Large intestine (tissue), 3 donors: ENCODE results near the gene MT1G. TPM values are rescaled to one million over a fixed set of nuclear protein-coding genes. Genes with fewer than 3 reads are reported as not detected.

Source experiments
- DNase-seq, 2 donors: peaks; one replicate each; pipeline versions ENCODE4 v3.0.0 to v3.0.0-alpha.2; 2013
- H3K27ac ChIP-seq: one replicate; pipeline ENCODE4 v1.5.1; 2013; ENCODE audit warnings: low read length
- H3K27me3 ChIP-seq: 2 replicates; pipeline ENCODE4 v1.6.1; 2013; ENCODE audit warnings: low read length; ENCODE audit not compliant: control insufficient read depth, insufficient read depth
- H3K36me3 ChIP-seq: 2 replicates; pipeline ENCODE4 v1.6.1; 2013; ENCODE audit warnings: low read length; ENCODE audit not compliant: control insufficient read depth, insufficient read depth
- H3K4me1 ChIP-seq: one replicate; pipeline ENCODE4 v1.6.1; 2013; ENCODE audit warnings: low read length; ENCODE audit not compliant: control insufficient read depth, insufficient read depth
- H3K4me3 ChIP-seq: one replicate; pipeline ENCODE4 v1.5.1; 2013; ENCODE audit warnings: low read length
- H3K9me3 ChIP-seq: one replicate; pipeline ENCODE4 v1.6.1; 2013; ENCODE audit warnings: mild to moderate bottlenecking, low read depth, low read length, moderate library complexity; ENCODE audit not compliant: control insufficient read depth
- WGBS: methylation state at CpG from one replicate; pipeline ENCODE4 v1.1.5; 2013; ENCODE audit warnings: low lambda C conversion rate; ENCODE audit not compliant: insufficient coverage; 5-methylcytosine and 5-hydroxymethylcytosine counted together
- polyA plus RNA-seq: library from polyadenylated mRNA; unstranded; fragments of 120-200 nt; gene quantifications from one replicate; pipeline ENCODE4 v1.2.1, GENCODE V29; 2013

The MT1G gene
- polyA plus RNA-seq, 1 donor = 919 TPM

DNA sequence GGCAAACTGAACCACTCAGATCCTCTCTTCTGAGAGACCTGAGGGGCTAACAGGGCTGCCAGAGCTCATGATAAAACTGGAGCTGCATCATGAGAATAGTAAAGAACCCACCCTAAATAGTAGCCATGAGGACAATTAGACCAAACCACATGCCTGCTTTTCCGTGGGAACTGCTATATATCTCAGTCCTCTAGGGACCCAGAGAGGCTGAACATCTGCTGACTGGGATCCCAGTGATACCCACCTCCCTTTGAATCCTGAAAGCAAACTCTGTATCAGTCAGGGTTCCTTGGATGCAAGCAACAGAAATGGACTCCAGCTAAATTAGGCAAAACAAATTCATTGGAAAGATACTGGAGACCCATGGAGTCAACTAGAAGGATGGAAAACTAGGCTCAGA, 20.9 kb upstream of the MT1G start:
- WGBS = no CpG with 5 or more reads among the region's 1 CpG
- Histone ChIP-seq H3K9me3 (peaks cover 6% of the 10 kb centered on the region), H3K27me3 (no peaks in the 10 kb centered on the region), H3K27ac (no peak overlapping the region), H3K4me3 (no peak overlapping the region), H3K4me1 (peaks cover 6% of the 10 kb centered on the region), H3K36me3 (no peaks in the 10 kb centered on the region)
- DNase-seq = no peak

DNA sequence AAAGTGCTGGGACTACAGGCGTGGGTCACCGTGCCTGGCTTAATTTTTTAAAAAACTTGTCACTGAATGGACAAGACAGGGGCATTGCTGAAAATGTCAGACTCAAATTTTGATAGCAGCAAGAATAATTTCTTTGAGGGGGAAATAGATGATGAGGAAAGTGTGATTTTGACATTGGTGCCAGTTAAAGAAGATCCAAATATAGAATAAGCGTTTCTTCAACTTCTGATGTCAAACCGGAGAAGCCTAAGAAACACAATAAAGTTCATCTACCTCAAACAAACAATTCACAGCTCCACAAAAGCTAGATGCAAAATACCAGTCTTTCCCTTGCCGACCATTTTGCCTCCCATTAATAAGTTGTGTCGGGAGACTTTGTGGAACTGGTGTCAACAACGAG, 18.9 kb upstream of the MT1G start:
- 100% methylated on average over 2 of the region's 7 CpGs for WGBS
- Histone ChIP-seq H3K4me3 (no peak overlapping the region), H3K4me1 (peaks cover 5% of the 10 kb centered on the region), H3K9me3 (peaks cover 6% of the 10 kb centered on the region), H3K27ac (no peak overlapping the region), H3K27me3 (no peaks in the 10 kb centered on the region), H3K36me3 (no peaks in the 10 kb centered on the region)
- DNase-seq = no peak

DNA sequence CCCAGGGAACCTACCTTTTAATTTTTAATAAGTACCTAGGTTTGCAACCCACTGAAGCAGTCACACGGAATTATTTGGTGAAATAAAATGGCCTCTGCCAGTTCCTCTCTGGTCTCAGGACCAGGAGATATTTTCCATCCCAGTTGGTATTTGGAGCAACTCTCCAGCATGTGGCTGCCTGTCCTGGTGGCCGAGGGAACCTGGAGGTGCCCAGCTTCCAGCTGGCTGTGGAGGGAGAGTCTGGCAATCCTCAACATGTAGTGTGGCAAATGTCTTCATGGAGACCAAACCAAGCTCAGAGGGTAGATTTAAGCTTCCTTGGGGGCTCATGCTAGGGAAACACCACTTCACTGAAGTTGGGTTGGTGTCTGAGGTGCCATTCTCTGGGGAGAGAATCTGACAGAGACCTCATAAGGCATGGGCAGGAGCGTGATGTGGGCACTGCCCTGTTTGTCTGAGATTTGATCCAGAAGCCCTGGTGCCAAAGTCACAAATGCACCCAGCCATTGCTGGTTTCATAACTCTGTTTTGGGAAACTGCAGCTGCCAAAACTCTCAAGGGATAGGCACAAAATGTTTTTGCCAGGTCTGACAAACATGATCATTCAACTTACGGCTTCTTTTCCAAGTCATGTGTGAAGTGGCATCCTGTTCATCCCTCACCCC, 17.2 kb upstream of the MT1G start:
- no CpG with 5 or more reads among the region's 4 CpGs for WGBS
- peaks cover 6% of the 10 kb centered on the region for H3K9me3 ChIP-seq
- no peaks in the 10 kb centered on the region for H3K27me3 ChIP-seq
- no peak overlapping the region for H3K27ac ChIP-seq
- DNase-seq = no peak
- no peaks in the 10 kb centered on the region for H3K36me3 ChIP-seq
- no peak overlapping the region for H3K4me3 ChIP-seq
- H3K4me1 ChIP-seq = peaks cover 7% of the 10 kb centered on the region

DNA sequence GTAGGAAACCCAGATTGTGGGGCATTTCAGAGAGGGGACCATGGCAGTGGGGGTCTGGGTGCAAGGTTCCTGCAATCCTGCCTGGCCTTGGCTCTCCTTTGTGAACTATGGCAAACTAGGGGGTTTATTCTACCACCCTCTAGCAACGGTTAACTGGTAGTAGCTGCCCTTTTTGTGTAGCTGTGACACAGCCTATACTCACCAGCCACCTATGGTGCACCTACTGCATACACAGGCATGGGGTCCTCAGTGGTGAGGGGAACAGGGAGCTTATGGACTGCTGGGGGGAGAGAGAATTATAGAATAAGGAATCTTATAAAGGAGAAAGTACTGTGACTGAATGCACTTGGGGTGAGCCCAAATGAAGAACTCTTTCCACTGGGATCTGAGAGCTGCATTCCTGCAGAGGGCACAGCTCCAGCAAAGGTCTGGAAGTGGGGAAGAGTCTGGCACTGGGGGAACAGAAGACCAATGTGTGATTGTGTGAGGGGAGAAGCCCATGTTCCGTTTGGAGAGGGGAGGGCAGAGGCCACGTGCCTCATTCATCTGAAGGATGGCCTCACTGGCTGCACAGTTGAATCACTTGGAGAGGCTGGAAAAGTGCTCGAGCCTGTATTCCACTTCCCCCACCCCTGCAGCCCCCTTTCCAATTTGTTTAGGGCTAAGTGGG, 16.5 kb upstream of the MT1G start:
- no peak overlapping the region for H3K27ac ChIP-seq
- peaks cover 6% of the 10 kb centered on the region for H3K9me3 ChIP-seq
- WGBS = no CpG with 5 or more reads among the region's 4 CpGs
- no peaks in the 10 kb centered on the region for H3K36me3 ChIP-seq
- peaks cover 7% of the 10 kb centered on the region for H3K4me1 ChIP-seq
- no peak overlapping the region for H3K4me3 ChIP-seq
- H3K27me3 ChIP-seq = no peaks in the 10 kb centered on the region
- DNase-seq = no peak

DNA sequence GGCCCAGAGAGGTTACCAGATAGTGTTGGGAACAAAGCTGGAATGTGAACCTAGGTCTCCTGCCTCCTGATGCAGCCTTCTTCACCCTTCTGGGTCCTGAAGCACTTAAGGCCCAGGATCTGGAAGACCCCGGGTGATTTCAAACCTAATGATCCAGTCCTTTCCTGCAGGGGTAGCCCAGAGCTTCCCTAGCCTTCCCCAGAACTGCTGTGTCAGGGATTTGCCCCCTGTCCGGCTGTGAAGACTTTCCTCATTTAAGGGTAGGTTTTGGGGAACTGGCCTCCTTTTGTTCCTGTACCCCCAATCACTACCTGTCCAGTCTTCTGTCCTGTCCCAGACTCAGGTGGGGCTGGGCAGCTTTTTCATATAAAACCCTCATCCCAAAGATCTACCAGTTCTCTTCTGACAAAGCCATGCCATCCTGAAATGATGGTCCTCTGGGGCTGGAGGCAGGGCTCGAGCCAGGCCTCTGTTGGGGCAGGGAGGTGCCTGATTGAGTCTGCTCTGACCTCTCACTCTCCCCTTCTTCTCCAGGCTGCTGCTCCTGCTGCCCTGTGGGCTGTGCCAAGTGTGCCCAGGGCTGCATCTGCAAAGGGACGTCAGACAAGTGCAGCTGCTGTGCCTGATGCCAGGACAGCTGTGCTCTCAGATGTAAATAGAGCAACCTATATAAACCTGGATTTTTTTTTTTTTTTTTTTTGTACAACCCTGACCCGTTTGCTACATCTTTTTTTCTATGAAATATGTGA, 15.7 kb upstream of the MT1G start:
- DNase-seq = no peak
- H3K4me1 ChIP-seq = peaks cover 7% of the 10 kb centered on the region
- H3K4me3 ChIP-seq = peak overlapping the region; percentile 61
- no peaks in the 10 kb centered on the region for H3K36me3 ChIP-seq
- WGBS = 40% methylated on average over 1 of the region's 5 CpGs
- H3K27me3 ChIP-seq = no peaks in the 10 kb centered on the region
- no peak overlapping the region for H3K27ac ChIP-seq
- peaks cover 6% of the 10 kb centered on the region for H3K9me3 ChIP-seq

DNA sequence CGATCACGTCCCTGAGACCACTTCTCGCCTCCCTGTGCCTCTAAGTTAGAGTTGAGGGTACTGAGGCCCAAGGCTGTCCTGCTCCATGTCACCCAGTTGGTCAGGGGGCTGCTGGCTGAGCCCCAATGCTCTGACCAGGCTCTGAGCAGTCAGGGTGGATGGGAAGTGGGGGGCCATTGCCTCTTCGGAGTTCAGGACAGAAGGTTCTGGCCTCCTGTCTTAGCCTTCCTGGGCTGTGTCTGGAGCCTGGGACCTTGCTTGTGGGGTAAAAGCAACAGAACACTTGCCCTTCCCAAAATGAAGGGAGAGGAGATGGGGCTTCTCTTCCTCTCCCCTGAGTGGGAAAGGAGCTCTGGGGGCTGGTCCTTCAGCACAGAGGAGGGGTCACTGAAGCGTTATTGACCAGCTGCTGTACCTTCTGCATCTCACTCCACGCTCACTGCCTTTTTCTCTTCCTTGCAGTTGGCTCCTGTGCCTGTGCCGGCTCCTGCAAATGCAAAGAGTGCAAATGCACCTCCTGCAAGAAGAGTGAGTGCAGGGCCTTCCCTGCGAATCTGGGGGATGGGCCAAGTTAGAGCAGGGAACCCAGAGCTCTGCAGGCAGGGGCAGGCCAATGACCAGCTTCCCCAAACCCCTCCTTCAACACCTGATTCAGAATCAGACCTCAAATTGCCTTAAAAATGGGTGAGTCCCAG, 15.0 kb upstream of the MT1G start:
- DNase-seq = no peak
- WGBS = no CpG with 5 or more reads among the region's 8 CpGs

DNA sequence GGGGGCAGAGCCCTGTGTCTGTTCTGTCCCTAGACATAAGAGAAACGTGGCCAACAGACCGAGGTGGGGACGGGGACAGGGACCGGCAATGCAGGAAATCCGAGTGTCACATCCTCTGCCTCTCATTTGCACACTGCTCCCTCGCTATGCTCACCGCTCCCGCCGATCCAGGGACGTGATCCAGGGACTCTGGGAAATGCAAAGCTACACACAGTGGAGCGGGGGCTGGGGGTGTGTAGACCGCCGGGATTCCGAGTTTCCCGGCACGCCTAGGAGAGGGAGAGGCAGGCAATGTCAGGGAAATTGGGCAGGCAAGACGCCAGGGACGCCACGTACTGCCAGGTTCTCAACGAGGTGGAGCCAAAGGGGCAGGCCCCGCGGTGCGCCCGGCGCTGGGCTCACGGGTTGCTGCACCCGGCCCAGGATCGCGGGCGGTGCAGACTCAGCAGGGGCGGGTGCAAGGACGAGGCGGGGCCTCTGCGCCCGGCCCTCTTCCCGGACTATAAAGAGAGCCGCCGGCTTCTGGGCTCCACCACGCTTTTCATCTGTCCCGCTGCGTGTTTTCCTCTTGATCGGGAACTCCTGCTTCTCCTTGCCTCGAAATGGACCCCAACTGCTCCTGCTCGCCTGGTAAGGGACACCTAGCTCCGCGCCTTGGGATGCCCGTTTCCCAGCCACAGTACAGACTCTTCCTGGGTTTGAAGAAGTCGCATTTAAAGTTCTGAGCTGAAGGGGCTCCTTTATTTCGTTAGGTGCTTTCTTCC, 14.3 kb upstream of the MT1G start, which contains the start of gene MT1X:
MT1X (plus strand) TSS at position 532 of the 764 bp plus-strand sequence; CDS start at position 603, 71 bp downstream.
- H3K4me1 ChIP-seq = peaks cover 7% of the 10 kb centered on the region
- peak within 1 kb of the TSS; percentile 70 for H3K27ac ChIP-seq
- H3K4me3 ChIP-seq = peak within 1 kb of the TSS; percentile 61
- no CpG with 5 or more reads among the region's 49 CpGs for WGBS
- no peaks in the 10 kb centered on the region for H3K36me3 ChIP-seq
- peaks cover 6% of the 10 kb centered on the region for H3K9me3 ChIP-seq
- H3K27me3 ChIP-seq = peaks cover 3% of the 10 kb centered on the region
- DNase-seq = peak; percentile 94 to 97

More for the DNA sequence above, 15.0 kb upstream of the MT1G start:
- H3K36me3 ChIP-seq = no peaks in the 10 kb centered on the region
- H3K27me3 ChIP-seq = no peaks in the 10 kb centered on the region
- H3K4me3 ChIP-seq = peak overlapping the region; percentile 61
- H3K27ac ChIP-seq = peak overlapping the region; percentile 41
- peaks cover 7% of the 10 kb centered on the region for H3K4me1 ChIP-seq
- peaks cover 6% of the 10 kb centered on the region for H3K9me3 ChIP-seq

DNA sequence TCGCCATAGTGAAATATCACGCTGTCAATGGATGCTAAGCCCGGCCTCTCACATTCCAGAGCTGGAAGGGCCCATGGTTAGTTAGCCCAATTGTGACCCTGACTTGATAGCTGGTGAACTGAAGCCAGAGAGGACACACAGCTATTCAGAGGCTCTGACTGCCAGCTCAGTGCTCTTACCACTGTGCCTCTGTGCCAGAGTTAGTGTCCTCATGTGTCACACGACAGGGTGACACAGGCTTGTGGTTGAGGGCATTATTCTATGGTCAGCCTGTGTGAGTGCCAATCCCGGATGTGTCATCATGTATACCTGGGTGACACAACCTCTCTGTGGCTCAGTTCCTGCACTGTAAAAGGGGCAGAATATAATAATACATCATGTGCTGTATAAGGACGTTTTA, 12.0 kb upstream of the MT1G start:
- H3K36me3 ChIP-seq = no peaks in the 10 kb centered on the region
- no peak overlapping the region for H3K27ac ChIP-seq
- no CpG with 5 or more reads among the region's 6 CpGs for WGBS
- peaks cover 7% of the 10 kb centered on the region for H3K4me1 ChIP-seq
- DNase-seq = no peak
- H3K9me3 ChIP-seq = no peaks in the 10 kb centered on the region
- H3K4me3 ChIP-seq = no peak overlapping the region
- peaks cover 22% of the 10 kb centered on the region for H3K27me3 ChIP-seq

DNA sequence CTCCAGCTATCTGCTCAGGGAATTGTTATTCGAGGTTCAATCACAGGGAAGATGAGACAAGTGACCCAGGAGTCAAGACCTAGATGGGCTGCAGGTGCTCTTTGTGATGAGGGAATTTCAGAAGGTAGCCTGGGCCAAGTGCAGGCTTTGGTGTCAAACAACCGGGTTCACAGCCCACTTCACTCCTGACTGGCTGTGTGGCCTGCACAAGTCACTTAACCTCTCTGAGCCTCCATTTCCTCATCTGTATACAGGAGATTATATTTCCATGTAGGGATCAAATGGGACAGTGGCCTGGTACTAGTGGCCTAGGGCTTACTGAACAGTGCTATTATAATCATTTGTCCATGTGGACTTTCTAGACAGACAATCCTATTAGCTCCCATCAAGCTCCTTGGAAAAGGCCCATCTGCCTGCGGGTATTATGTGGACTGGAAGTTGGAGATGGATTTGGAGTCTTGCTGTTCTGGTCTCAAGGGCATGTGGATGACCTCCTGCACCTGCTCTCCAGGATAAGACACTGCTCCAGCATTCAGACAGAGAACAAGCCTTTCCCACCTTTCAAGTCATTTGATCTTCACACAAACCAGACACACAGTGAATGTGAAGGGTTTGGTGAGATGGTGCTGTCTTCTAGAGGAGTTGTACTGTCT, 11.3 kb upstream of the MT1G start:
- Histone ChIP-seq H3K27me3 (peaks cover 22% of the 10 kb centered on the region), H3K36me3 (no peaks in the 10 kb centered on the region), H3K9me3 (no peaks in the 10 kb centered on the region), H3K27ac (no peak overlapping the region), H3K4me1 (peaks cover 7% of the 10 kb centered on the region), H3K4me3 (no peak overlapping the region)
- no CpG with 5 or more reads among the region's 3 CpGs for WGBS
- DNase-seq = no peak
